GM21367 (cell line): Measurements from ENCODE around the gene NOTUM.

Experiments
- ATAC-seq: cut with Tn5 transposase; IDR thresholded peaks from one replicate; pipeline ENCODE4 v1.9.1; 2021; ENCODE audit not compliant: unreplicated experiment

Gene NOTUM

DNA sequence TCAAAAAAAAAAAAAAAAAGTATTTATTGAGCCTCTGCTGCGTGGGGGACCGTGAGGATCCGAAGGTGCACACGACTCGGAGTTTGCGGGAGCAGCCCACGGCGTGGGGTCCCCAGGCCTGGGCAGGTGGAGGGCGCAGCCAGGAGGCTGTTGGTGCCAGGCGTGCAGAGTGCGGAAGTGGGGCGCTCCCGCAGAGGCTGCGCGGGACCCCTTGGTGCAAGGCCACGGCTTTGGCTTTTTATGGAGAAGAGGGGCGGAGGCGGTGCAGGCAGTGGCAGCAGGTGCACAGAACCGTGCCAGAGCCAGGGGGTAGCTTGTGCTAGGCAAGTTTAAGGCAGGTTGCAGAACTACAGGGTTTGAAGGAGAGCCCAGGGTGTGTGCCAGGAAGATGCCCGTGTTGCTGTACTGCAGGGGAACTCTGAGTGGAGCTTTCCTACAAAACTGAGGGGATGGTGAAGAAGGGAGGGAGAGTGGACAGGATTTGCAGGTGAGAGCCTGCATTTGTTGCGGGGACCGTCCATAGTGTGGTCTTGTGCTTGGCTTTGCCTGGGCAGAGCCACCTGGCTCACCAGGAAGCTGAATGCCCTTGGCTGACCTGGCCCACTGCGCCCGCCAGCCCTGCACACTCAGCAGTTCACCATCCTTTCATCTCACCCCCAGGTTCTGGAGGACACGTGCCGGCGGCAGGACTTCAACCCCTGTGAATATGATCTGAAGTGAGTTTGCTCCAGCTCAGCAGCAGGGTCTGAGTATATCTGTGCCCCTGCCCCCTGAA is 17.7 kb upstream of the NOTUM start:
- ATAC-seq = no peak

- peak; percentile 80 for ATAC-seq
Measured at GRCh38 chr17:81977211-81977808, 16.3 kb upstream of the NOTUM start, which contains the start of gene ASPSCR1. Gene ASPSCR1, plus strand, starts transcription at chr17:81977629. Its CDS starts 18 bp downstream, at chr17:81977647.

DNA sequence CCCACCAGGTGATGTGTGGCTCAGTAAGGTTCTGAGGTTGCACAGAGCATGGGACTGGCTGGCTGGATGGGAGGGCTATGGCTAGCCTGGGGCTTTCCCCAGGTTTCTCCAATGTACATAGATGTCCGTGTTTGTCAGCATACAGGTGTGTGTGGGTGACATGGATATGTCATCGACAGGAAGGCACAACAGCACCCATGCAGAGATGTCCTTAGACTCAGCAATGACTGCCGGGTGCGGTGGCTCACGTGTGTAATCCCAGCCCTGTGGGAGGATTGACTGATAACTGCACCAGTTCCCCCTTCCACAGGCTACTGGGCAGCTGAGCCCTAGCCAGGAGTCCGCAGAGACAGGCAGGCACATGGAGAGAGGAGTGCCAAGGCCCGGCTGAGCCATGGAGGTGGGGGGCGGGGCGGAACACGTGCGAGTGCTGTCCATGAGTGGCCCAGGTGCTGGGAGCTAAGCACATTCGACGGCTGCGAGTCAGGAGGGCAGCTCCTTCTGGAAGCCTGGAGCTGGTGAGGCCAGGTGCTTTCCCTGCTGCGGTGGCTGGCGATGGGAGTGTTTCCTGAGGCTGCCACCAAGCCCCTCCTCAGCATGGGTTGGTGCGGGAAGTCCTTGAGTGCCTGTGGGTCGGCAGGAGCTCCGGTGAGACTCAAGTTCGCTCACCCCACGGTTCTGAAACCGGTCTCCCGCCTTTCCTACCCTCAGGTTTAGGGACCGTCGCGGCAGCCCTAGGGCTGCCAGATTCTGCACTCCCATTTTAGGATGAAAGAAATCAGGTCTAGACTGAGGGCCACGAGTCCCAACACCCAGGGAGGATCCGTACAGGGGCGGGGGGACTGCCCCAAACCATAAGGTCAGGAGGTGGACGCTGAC is 15.6 kb upstream of the NOTUM start:
- ATAC-seq = no peak

GRCh38 chr17:81973432-81973831 is 12.4 kb upstream of the NOTUM start:
- ATAC-seq = no peak

DNA sequence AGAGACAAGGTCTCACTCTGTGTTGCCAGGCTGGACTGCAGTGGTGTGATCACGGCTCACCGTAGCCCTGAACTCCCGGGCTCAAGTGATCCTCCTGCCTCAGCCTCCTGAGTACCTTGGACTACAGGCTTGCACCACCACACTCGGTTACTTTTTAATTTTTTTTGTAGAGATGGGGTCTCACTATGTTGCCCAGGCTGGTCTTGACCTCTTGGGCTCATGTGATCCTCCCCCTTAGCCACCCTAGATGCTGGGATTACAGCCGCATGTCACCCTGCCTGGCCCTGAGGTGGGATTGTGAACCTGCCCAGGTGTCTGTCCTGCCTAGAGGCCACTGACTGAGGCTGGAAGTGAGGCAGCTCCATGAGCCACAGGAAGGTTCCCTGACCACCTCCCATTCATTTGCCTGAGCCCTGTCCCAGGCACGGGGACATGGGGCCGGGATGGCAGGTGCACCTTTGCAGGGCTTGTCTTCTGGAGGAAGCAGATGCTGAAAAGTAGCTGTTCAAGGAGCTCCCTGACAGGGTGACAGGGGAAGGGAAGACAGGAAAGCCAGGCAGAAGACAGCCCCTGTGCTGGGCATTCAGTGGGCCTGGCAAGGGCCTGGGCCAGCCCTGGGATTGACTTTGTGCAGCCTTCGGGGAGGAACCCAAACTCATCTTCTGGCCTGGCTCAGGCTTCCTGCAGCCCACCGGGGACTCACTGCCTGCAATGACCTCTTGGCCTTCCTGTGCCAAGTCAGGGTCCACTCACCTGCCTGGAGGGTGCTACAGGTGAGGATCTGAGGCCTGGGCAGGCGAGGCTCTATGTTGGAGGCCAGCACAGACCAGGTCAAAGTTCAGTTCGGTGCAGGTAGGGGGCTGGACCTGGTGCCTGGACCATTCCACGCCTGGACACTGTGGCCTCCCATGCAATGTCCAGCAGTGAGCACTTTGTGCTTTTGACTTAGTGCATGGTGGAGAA is 8.1 kb upstream of the NOTUM start:
- ATAC-seq = no peak

GRCh38 chr17:81968396-81968745 is 7.4 kb upstream of the NOTUM start:
- no peak for ATAC-seq

GRCh38 chr17:81967533-81968395 is 6.8 kb upstream of the NOTUM start:
- ATAC-seq = no peak

DNA sequence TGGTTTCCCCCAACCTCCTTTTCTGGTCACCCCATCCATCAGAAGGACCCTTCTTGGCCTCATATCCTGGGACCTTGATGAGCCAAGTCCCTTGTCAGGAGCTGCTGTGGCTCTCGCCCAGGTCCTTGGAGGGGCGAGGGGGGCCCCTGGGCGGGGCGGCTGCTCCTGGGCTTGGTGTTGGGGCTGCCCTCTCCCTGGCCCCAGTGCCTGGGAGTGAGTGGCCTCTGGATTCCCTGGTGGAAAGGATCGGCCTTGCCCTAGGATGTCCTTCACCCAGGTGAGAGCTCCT is 6.2 kb upstream of the NOTUM start:
- no peak for ATAC-seq

DNA sequence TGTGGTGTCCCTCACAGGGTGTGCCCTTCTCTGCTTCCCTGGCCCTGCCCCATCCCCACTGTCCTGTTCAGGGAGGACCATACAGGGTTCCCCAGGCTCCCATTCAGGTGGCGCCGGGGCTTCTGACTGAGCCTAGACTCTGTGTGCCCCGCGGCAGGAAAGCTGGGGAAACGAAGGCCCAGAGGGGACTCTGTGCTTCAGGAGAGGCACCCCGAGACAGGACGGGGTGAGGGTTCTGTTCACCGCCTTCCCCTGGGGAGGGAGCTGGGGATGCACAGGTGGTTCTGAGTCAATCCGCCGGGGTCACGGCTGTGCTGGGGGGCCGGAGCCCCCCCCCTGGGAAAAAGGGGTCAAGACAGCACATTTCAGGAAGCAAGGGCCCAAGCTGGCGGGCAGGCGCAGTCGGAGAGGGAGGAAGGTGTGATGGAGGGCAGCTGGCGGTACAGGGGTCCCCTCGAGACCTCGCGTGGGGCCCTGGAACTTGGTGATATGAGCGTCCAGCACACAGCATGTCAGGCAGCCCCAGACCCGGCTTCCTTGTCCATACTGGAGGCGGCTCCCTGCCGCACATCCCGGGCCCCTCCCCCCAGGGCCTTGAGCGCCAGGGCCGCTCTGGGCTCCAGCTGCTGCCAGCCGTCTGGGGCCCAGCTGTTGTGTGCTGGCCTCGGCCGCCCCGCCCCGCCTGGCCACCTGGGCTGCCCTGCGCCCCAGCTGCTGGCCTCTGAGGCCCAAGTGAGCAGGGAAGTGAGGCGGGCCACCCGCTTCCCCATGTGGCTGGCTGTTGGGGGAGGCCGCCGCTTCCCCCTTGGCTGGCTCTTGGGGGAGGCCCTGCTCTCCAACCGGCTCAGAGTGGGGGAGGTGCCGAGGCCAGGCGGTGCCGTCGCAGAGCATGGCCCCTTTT is 5.6 kb upstream of the NOTUM start:
- no peak for ATAC-seq

DNA sequence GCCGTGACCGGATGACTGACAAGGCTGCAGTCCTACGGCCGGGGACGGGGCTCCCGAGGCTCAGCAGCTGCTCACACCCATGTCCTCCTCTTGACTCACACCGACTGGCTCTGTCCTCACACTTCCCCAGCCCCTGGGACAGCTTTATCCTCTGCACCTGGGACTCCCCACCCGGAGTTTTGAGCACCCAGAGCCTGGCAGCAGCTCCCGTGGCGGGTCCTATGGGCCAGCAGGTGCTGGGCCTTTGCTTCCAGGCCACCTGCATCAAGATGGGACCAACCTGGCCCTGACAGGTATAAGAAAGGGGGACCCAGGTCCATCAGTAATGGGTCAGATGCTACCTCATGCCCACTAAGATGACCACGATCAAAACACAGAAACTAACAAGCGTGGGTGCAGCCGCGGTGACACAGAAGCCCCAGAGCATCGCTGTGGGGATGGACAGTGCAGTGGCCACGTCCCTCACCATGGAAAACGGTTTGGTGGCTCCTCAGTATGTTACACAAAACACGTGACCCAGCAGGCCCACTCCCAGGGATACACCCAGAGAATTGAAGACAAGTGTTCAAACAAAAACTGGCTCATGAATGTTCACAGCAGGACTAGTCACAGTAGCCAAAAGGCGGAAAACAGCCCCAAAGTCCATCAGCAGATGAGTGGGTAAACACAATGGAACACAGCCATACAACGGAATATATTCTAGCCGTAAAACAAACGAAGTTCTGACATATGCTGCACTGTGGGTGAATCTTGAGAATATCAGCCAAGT is 3.3 kb upstream of the NOTUM start:
- ATAC-seq = no peak

GRCh38 chr17:81962499-81963441 is 1.8 kb upstream of the NOTUM start:
- no peak for ATAC-seq

GRCh38 chr17:81961521-81962498 is 823 bp upstream of the NOTUM start:
- no peak for ATAC-seq

DNA sequence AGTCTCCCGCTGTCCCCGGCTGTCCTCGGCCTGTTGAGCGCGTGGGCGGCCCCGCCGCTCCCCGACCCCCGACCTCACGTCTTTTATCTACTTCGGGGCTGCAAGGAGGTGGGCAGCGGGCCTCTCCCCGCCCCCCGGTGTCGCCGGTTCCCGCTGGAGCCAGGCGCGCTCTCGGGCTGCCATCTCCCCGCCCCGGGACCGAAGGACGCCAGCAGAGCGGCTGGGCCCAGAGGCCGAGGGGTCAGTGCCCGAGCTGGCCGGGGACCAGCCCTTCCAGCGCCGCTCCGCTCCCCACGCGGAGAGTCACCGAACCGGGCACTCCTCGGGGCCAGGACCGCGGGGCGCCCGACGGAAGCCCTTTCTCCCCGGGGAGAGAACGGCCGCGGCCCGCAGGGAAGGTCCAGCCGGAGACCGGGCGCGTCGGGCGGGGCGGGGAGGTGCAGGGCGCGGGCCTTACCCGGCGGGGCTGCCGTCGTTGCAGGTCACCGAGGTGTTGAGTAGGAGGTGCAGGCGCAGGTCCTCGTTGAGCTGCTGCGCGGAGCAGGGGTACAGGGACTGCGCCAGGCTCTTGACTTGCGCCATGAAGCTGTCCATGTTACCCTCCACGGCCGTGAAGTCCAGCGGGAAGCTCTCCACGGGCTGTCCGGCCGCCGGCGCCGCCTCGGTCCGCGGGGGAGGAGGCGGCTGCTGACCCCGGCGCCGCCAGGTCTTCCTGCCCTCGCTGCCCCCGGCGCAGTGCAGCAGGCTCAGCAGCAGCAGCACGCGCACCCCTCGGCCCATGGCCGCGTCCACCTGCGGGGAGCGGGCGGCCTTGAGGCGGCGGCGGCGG is 643 bp downstream of the NOTUM start:
- no peak for ATAC-seq

DNA sequence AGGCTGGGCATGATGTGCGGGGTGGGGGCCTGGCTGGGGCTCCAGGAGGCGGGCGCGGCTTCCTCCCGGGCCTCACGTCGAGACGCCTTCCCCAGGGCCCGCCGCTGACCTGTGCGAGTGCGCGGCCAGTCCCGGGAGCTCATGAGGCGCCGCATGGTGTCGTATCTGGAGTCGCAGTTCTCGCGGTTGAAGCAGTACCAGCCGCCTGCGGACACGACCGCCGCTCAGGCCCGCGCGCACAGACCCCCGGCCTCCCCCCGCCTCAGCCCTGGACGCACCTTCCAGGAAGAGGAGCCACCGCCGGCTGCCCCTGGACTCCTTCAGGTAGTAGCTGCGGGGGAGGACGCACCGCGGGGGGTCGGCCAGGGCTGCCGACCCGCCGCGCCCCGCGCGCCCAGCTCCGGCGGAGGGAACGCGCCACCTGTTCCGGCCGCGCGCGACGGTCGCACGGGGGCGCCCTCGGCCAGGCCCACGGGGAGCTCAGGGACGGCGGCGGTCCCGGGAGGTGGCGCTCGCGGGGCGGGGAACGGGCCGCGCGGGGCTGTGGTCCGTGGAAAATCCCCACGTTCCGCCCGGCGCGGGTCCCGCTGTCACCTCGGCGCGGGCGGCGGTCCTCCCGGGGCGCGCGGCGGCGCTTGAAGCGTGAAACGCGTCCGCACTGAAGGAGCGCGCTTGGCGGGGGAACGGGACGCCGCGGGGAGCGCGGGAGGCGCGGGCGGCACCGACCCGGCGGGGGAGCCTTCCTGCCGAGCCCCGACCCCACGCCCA is 1.4 kb downstream of the NOTUM start:
- no peak for ATAC-seq
